Trophoblast cell (in vitro differentiated cells and primary cell): ENCODE results near the gene RAB30.

Source experiments
- DNase-seq, 2 donors: peaks; one replicate each; pipeline ENCODE4 v3.0.0-alpha.2; 2016
- H2AFZ ChIP-seq: 2 replicates; pipeline ENCODE4 v1.6.1; 2013; ENCODE audit warnings: low read length, moderate library complexity, mild to moderate bottlenecking; ENCODE audit not compliant: insufficient read depth, poor library complexity
- H2AK5ac ChIP-seq: 2 replicates; pipeline ENCODE4 v1.6.1; 2013; ENCODE audit warnings: mild to moderate bottlenecking, low read length
- H2BK120ac ChIP-seq: 2 replicates; pipeline ENCODE4 v1.6.1; 2013; ENCODE audit warnings: low read length, mild to moderate bottlenecking, moderate library complexity; ENCODE audit not compliant: insufficient read depth, poor library complexity
- H2BK12ac ChIP-seq: 2 replicates; pipeline ENCODE4 v1.6.1; 2013; ENCODE audit warnings: mild to moderate bottlenecking, low read length, moderate library complexity
- H2BK5ac ChIP-seq: 2 replicates; pipeline ENCODE4 v1.6.1; 2013; ENCODE audit warnings: low read length, low read depth, moderate library complexity, mild to moderate bottlenecking; ENCODE audit not compliant: poor library complexity
- H3K14ac ChIP-seq: 2 replicates; pipeline ENCODE4 v1.6.1; 2013; ENCODE audit warnings: mild to moderate bottlenecking, low read length
- H3K18ac ChIP-seq: 2 replicates; pipeline ENCODE4 v1.6.1; 2013; ENCODE audit warnings: mild to moderate bottlenecking, low read length
- H3K23ac ChIP-seq: 2 replicates; pipeline ENCODE4 v1.6.1; 2013; ENCODE audit warnings: low read length
- H3K27ac ChIP-seq: 2 replicates; pipeline ENCODE4 v1.5.1; 2013; ENCODE audit warnings: low read depth, mild to moderate bottlenecking, inconsistent platforms, low read length, moderate library complexity
- H3K27me3 ChIP-seq: 2 replicates; pipeline ENCODE4 v1.6.1; 2013; ENCODE audit warnings: inconsistent platforms, mild to moderate bottlenecking, low read length, moderate library complexity; ENCODE audit not compliant: insufficient read depth
- H3K36me3 ChIP-seq, 2 experiments: 1 replicate in 1 of 2; 2 replicates in 1 of 2; pipeline ENCODE4 v1.6.1; 2013; ENCODE audit warnings: low read length in 2 of 2, mild to moderate bottlenecking in 2 of 2, moderate library complexity in 1 of 2; ENCODE audit not compliant: insufficient read depth in 2 of 2, control insufficient read depth in 1 of 2
- H3K4ac ChIP-seq: 2 replicates; pipeline ENCODE4 v1.6.1; 2013; ENCODE audit warnings: low read depth, mild to moderate bottlenecking, low read length, moderate library complexity
- H3K4me1 ChIP-seq, 2 experiments: 1 replicate in 1 of 2; 2 replicates in 1 of 2; pipeline ENCODE4 v1.6.1; 2013; ENCODE audit warnings: low read length in 2 of 2, mild to moderate bottlenecking in 2 of 2, moderate library complexity in 1 of 2; ENCODE audit not compliant: insufficient read depth in 2 of 2, control insufficient read depth in 1 of 2
- H3K4me2 ChIP-seq: 2 replicates; pipeline ENCODE4 v1.6.1; 2013; ENCODE audit warnings: inconsistent platforms, mild to moderate bottlenecking, low read length, moderate library complexity
- H3K4me3 ChIP-seq: 2 replicates; pipeline ENCODE4 v1.5.1; 2013; ENCODE audit warnings: mild to moderate bottlenecking, low read depth, low read length, inconsistent platforms
- H3K79me1 ChIP-seq: one replicate; pipeline ENCODE4 v1.6.1; 2013; ENCODE audit warnings: low read length
- H3K79me2 ChIP-seq: 2 replicates; pipeline ENCODE4 v1.6.1; 2013; ENCODE audit warnings: low read length, mild to moderate bottlenecking; ENCODE audit not compliant: control insufficient read depth, insufficient read depth, poor library complexity
- H3K9ac ChIP-seq: 2 replicates; pipeline ENCODE4 v1.6.1; 2013; ENCODE audit warnings: mild to moderate bottlenecking, low read length
- H3K9me3 ChIP-seq: 2 replicates; pipeline ENCODE4 v1.6.1; 2013; ENCODE audit warnings: low read depth, mild to moderate bottlenecking, control low read depth, inconsistent platforms, low read length; ENCODE audit not compliant: insufficient read depth
- H4K12ac ChIP-seq: 2 replicates; pipeline ENCODE4 v1.6.1; 2013; ENCODE audit warnings: low read depth, mild to moderate bottlenecking, low read length, moderate library complexity
- H4K8ac ChIP-seq: 2 replicates; pipeline ENCODE4 v1.6.1; 2013; ENCODE audit warnings: low read depth, mild to moderate bottlenecking, low read length, moderate library complexity
- H4K91ac ChIP-seq: one replicate; pipeline ENCODE4 v1.6.1; 2013; ENCODE audit warnings: low read depth, mild to moderate bottlenecking, low read length, moderate library complexity
- WGBS: extraction: QIAGEN DNeasy Blood & Tissue Kit; methylation state at CpG from one replicate; pipeline ENCODE4 v1.1.7; 2013; ENCODE audit warnings: missing lambda C conversion rate; ENCODE audit not compliant: insufficient read length, insufficient coverage; ENCODE audit errors: extremely low coverage; 5-methylcytosine and 5-hydroxymethylcytosine counted together

The RAB30 gene

GRCh38 chr11:82942376-82942775 lies 129.3 kb downstream of the RAB30 start:
- peak overlapping the region; percentile 23 for H3K4me3 ChIP-seq

GRCh38 chr11:82939456-82939855 lies 132.2 kb downstream of the RAB30 start:
- Histone ChIP-seq H2AFZ (no peak overlapping the region), H3K79me2 (no peaks in the 10 kb centered on the region), H3K27ac (no peak overlapping the region), H3K14ac (no peak overlapping the region), H3K4me1 (peaks cover 0 to 2% of the 10 kb centered on the region in 2 experiments), H4K91ac (no peak overlapping the region), H2BK120ac (no peak overlapping the region), H2AK5ac (no peak overlapping the region), H3K9ac (no peak overlapping the region), H2BK12ac (no peak overlapping the region), H3K4me2 (no peak overlapping the region), H3K18ac (no peak overlapping the region), H3K23ac (no peak overlapping the region), H3K9me3 (peaks cover 2% of the 10 kb centered on the region), H4K8ac (no peak overlapping the region), H3K4me3 (no peak overlapping the region), H3K4ac (no peak overlapping the region), H4K12ac (no peak overlapping the region), H2BK5ac (no peak overlapping the region), H3K79me1 (no peaks in the 10 kb centered on the region), H3K27me3 (no peaks in the 10 kb centered on the region), H3K36me3 (no peaks in the 10 kb centered on the region)
- no CpG with 5 or more reads among the region's 2 CpGs for WGBS
- no peak for DNase-seq

More at GRCh38 chr11:82942376-82942775, 129.3 kb downstream of the RAB30 start:
- no CpG with 5 or more reads among the region's 2 CpGs for WGBS
- Histone ChIP-seq H4K91ac (no peak overlapping the region), H2BK5ac (no peak overlapping the region), H3K79me2 (no peaks in the 10 kb centered on the region), H3K4me1 (peaks cover 0 to 2% of the 10 kb centered on the region in 2 experiments), H3K36me3 (no peaks in the 10 kb centered on the region), H3K4ac (no peak overlapping the region), H3K27me3 (no peaks in the 10 kb centered on the region), H2AFZ (no peak overlapping the region), H3K79me1 (no peaks in the 10 kb centered on the region), H4K8ac (no peak overlapping the region), H4K12ac (no peak overlapping the region), H3K23ac (no peak overlapping the region), H2AK5ac (no peak overlapping the region), H3K27ac (no peak overlapping the region), H3K9ac (no peak overlapping the region), H3K9me3 (peaks cover 2% of the 10 kb centered on the region), H3K4me2 (no peak overlapping the region), H2BK120ac (no peak overlapping the region), H2BK12ac (no peak overlapping the region), H3K18ac (no peak overlapping the region), H3K14ac (no peak overlapping the region)
- no peak for DNase-seq

GRCh38 chr11:82937554-82937953 lies 134.1 kb downstream of the RAB30 start:
- Histone ChIP-seq H3K4me3 (no peak overlapping the region), H3K4ac (no peak overlapping the region), H2AK5ac (no peak overlapping the region), H2BK12ac (no peak overlapping the region), H2BK120ac (no peak overlapping the region), H4K91ac (no peak overlapping the region), H3K9ac (no peak overlapping the region), H3K23ac (no peak overlapping the region), H4K12ac (no peak overlapping the region), H2AFZ (no peak overlapping the region), H3K36me3 (peaks cover 0 to under 1% of the 10 kb centered on the region in 2 experiments), H4K8ac (no peak overlapping the region), H3K79me1 (no peaks in the 10 kb centered on the region), H3K9me3 (peaks cover 2% of the 10 kb centered on the region), H3K4me2 (no peak overlapping the region), H3K4me1 (peaks cover 0 to 2% of the 10 kb centered on the region in 2 experiments), H2BK5ac (no peak overlapping the region), H3K14ac (no peak overlapping the region), H3K79me2 (no peaks in the 10 kb centered on the region), H3K27me3 (no peaks in the 10 kb centered on the region), H3K18ac (no peak overlapping the region), H3K27ac (no peak overlapping the region)
- no peak for DNase-seq
- WGBS: no CpG with 5 or more reads among the region's 2 CpGs

GRCh38 chr11:82936261-82936660 lies 135.4 kb downstream of the RAB30 start:
- whole genome bisulfite sequencing: no CpG with 5 or more reads among the region's 3 CpGs
- no peak overlapping the region for H3K4ac ChIP-seq
- no peaks in the 10 kb centered on the region for H3K79me2 ChIP-seq
- peaks cover 0 to 2% of the 10 kb centered on the region in 2 experiments for H3K4me1 ChIP-seq
- H3K27ac ChIP-seq: no peak overlapping the region
- H2AFZ ChIP-seq: no peak overlapping the region
- H2BK5ac ChIP-seq: no peak overlapping the region
- H3K9ac ChIP-seq: no peak overlapping the region
- no peak overlapping the region for H3K18ac ChIP-seq
- no peak overlapping the region for H4K12ac ChIP-seq
- peaks cover 0 to 4% of the 10 kb centered on the region in 2 experiments for H3K36me3 ChIP-seq
- no peak overlapping the region for H2AK5ac ChIP-seq
- DNase-seq: no peak
- no peak overlapping the region for H4K91ac ChIP-seq
- H2BK12ac ChIP-seq: no peak overlapping the region
- H2BK120ac ChIP-seq: no peak overlapping the region
- no peak overlapping the region for H4K8ac ChIP-seq
- H3K27me3 ChIP-seq: no peaks in the 10 kb centered on the region
- no peaks in the 10 kb centered on the region for H3K9me3 ChIP-seq
- no peak overlapping the region for H3K4me3 ChIP-seq
- H3K23ac ChIP-seq: no peak overlapping the region
- H3K4me2 ChIP-seq: no peak overlapping the region
- no peaks in the 10 kb centered on the region for H3K79me1 ChIP-seq
- no peak overlapping the region for H3K14ac ChIP-seq
